H1 (cell line): ENCODE results near the gene ELP1.

ENCODE experiments used
- CEBPB ChIP-seq: IDR thresholded peaks from 2 replicates; pipeline ENCODE4 v1.6.1; 2012; ENCODE audit warnings: low read depth, low read length
- CTCF ChIP-seq, 3 experiments: IDR thresholded peaks; 1 replicate in 2 of 3; 2 replicates in 1 of 3; pipeline versions ENCODE4 v1.5.1 to v1.6.1; 2011; ENCODE audit warnings: low read length in 3 of 3, mild to moderate bottlenecking in 3 of 3, inconsistent platforms in 2 of 3, low read depth in 1 of 3, moderate library complexity in 1 of 3; ENCODE audit not compliant: insufficient read depth in 1 of 3; ENCODE audit errors: control extremely low read depth in 1 of 3
- EGR1 ChIP-seq: IDR thresholded peaks from 2 replicates; pipeline ENCODE4 v1.6.1; 2011; ENCODE audit warnings: low read depth, low read length, borderline replicate concordance
- EZH2 ChIP-seq: fragments of 200-600 bp; sonication (generic); IDR thresholded peaks from 2 replicates; pipeline ENCODE4 v1.7.1; 2012; ENCODE audit warnings: low read depth, mild to moderate bottlenecking, moderate library complexity, low read length, inconsistent platforms; ENCODE audit not compliant: severe bottlenecking
- GTF2F1 ChIP-seq: IDR thresholded peaks from 2 replicates; pipeline ENCODE4 v1.6.1; 2012; ENCODE audit warnings: low read depth, low read length, improper control_type of control experiment, borderline replicate concordance
- JUND ChIP-seq: IDR thresholded peaks from 2 replicates; pipeline ENCODE4 v1.6.1; 2011; ENCODE audit warnings: mild to moderate bottlenecking, improper control_type of control experiment, low read length
- PHF8 ChIP-seq: fragments of 200-600 bp; sonication (generic); conservative IDR thresholded peaks from 2 replicates; pipeline ENCODE4 v1.7.1; 2012; ENCODE audit warnings: low read depth, mild to moderate bottlenecking, inconsistent platforms, low read length, moderate library complexity

GRCh38 chr9:108905494-108905893 is 28.4 kb downstream of the ELP1 start:
- TF ChIP-seq GTF2F1 (no peak), CTCF (IDR thresholded peaks at IDR 0.05; ENCODE audit: control extremely low read depth in 1 of 3, insufficient read depth in 1 of 3, low read depth in 1 of 3, low read length in 3 of 3) (no peak), PHF8 (no peak), CEBPB (no peak), EZH2 (no peak), EGR1 (no peak), JUND (no peak)
